Mucosa of rectum (tissue), 2 donors: ENCODE results near the gene IL1RAPL2.

Experiments used
- H3K27ac ChIP-seq, 2 donors: one replicate each; pipeline ENCODE4 v1.7.0; 2013; ENCODE audit warnings: inconsistent platforms in 2 of 2, low read depth in 2 of 2, low read length in 2 of 2
- H3K27me3 ChIP-seq, 2 donors: one replicate each; pipeline ENCODE4 v1.7.0; 2013; ENCODE audit warnings: low read length in 2 of 2; ENCODE audit not compliant: control insufficient read depth in 2 of 2, insufficient read depth in 2 of 2
- H3K36me3 ChIP-seq, 2 donors: one replicate each; pipeline ENCODE4 v1.7.0; 2013; ENCODE audit warnings: low read length in 2 of 2; ENCODE audit not compliant: control insufficient read depth in 2 of 2, insufficient read depth in 2 of 2
- H3K4me1 ChIP-seq, 2 donors: one replicate each; pipeline ENCODE4 v1.7.0; 2013; ENCODE audit warnings: low read length in 2 of 2, mild to moderate bottlenecking in 1 of 2; ENCODE audit not compliant: control insufficient read depth in 2 of 2, insufficient read depth in 2 of 2
- H3K4me3 ChIP-seq, 2 donors: one replicate each; pipeline ENCODE4 v1.7.0; 2013; ENCODE audit warnings: low read length in 2 of 2
- H3K9ac ChIP-seq, 2 donors: one replicate each; pipeline ENCODE4 v1.7.0; 2013; ENCODE audit warnings: low read length in 2 of 2, low read depth in 1 of 2, mild to moderate bottlenecking in 1 of 2
- H3K9me3 ChIP-seq, 2 donors: one replicate each; pipeline ENCODE4 v1.7.0; 2013; ENCODE audit warnings: low read length in 2 of 2; ENCODE audit not compliant: control insufficient read depth in 2 of 2
- donor health status: healthy.
- donor health status: Normal muscosa, but diverticular disease.

The IL1RAPL2 gene

DNA sequence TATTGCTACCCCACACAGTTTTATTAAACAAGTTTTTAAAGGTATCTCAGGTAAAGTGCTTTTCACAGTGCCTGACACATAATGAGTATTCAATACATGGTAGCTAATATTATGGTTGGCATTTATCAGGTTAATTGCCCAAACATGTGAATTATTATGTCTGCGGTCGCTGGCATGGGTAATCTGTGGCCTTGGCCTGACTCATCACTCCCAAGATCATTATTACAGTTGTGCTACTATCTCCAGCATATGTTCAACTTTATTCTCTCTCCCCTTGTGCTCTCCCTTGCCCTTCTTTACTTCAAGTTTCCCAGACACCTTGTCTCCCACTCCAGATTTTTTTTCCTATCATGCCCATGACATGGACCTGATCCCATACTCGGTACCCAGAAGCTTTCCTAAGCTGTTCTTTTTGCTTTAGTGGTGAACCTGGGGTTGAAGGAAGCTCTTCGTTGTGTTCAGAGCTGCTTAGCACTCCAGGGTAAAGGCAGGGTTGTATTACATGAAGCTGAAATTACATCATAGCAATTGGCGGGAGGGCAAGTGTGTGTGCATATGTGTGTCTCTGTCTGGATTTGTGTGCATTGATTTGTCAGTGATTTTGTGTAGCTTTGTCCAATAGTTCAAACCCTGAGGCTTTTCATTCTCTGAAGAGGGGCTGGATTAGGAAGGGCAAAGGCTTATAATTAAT, 1079.8 kb downstream of the IL1RAPL2 start:
- Histone ChIP-seq H3K27me3 (no peaks in the 10 kb centered on the region), H3K4me1 (no peaks in the 10 kb centered on the region), H3K36me3 (no peaks in the 10 kb centered on the region), H3K4me3 (no peak overlapping the region), H3K9ac (no peak overlapping the region), H3K9me3 (no peaks in the 10 kb centered on the region), H3K27ac (no peak overlapping the region)

DNA sequence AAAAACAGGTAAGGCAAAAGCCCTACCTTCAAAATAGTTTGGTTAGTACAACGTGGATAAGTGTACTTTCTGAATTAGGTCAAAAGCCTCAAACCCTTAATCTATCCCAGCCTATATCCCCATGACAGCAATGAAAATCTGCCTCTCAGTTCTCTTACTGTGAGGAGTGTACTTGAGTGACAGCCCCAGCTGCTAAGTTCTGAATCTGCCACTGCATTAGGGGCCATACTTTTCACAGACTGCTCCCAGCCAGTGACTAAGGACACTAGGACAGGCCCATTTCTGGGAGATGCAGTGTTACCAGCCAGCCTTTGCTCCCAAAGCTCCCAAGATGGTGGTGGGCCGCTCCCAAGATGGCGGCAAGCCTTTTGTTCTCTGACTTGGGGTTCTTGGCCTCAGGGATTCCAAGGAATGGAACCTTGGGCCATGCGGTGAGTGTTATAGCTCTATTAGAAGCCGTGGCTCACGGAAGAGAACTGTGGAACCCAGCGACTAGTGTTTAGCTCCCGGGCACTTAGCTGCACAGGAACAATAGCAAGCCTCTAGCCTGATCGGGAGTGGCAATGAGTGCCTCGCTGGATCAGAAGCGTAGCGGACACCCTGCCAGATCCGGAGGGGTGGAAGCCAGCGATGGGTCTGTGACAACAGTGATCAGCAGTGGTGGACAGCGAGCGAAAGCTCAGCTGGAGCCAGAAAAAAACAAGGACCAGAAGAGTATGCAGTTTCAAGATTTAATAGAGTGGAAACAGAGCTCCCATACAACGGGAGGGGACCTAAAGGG, 1080.8 kb downstream of the IL1RAPL2 start:
- Histone ChIP-seq H3K27ac (no peak overlapping the region), H3K9ac (no peak overlapping the region), H3K9me3 (no peaks in the 10 kb centered on the region), H3K27me3 (no peaks in the 10 kb centered on the region), H3K4me1 (no peaks in the 10 kb centered on the region), H3K4me3 (no peak overlapping the region), H3K36me3 (no peaks in the 10 kb centered on the region)

DNA sequence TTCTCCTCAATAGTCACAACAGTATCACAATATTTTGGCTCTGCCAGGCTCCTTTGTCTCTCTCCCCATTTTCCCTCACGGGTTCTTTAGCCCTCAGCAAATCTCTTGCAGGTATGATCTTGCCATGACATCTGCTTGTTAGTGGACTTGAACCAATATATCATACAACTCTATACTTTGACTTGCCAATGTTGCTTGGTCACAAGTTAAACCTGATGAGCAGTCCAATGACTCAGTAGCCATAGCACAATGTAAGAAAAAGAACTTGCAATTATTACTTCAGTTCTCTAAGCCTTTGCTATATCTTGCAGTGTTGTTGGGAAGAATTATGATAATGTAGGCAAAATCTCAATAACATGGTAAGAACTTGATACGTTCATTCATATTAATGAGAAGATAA, 1081.8 kb downstream of the IL1RAPL2 start:
- Histone ChIP-seq H3K27me3 (no peaks in the 10 kb centered on the region), H3K9me3 (no peaks in the 10 kb centered on the region), H3K4me1 (no peaks in the 10 kb centered on the region), H3K36me3 (no peaks in the 10 kb centered on the region), H3K27ac (no peak overlapping the region), H3K4me3 (no peak overlapping the region), H3K9ac (no peak overlapping the region)

GRCh38 chrX:105648732-105649131, 1082.7 kb downstream of the IL1RAPL2 start:
- no peaks in the 10 kb centered on the region for H3K9me3 ChIP-seq
- no peak overlapping the region for H3K9ac ChIP-seq
- no peak overlapping the region for H3K27ac ChIP-seq
- H3K4me3 ChIP-seq, result no peak overlapping the region
- no peaks in the 10 kb centered on the region for H3K4me1 ChIP-seq
- H3K27me3 ChIP-seq, result no peaks in the 10 kb centered on the region
- H3K36me3 ChIP-seq, result no peaks in the 10 kb centered on the region

- Histone ChIP-seq H3K9ac (no peak overlapping the region), H3K9me3 (no peaks in the 10 kb centered on the region), H3K36me3 (no peaks in the 10 kb centered on the region), H3K4me3 (no peak overlapping the region), H3K4me1 (no peaks in the 10 kb centered on the region), H3K27me3 (no peaks in the 10 kb centered on the region), H3K27ac (no peak overlapping the region)
Measured at GRCh38 chrX:105650577-105650976, 1084.6 kb downstream of the IL1RAPL2 start.

DNA sequence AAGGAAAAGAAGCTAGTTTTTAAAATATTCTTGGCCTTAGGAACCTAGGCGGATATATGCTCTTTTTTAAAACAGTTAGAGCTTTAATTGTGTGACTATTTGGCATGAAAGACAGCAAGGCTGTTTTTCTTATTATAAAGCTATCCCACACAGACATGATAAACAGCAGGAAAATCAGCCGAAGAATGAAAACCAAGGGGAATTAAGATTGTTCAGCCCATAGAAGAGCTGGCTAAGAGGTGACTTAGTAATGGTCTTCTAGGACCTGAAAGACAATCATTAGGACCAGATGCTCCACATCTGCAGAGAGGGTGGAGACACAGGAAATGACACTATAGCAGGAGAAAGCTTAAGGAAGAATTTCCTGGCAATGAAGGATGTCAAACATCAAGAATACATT, 1085.0 kb downstream of the IL1RAPL2 start:
- H3K27me3 ChIP-seq, result no peaks in the 10 kb centered on the region
- H3K9ac ChIP-seq, result no peak overlapping the region
- H3K27ac ChIP-seq, result no peak overlapping the region
- no peaks in the 10 kb centered on the region for H3K4me1 ChIP-seq
- no peaks in the 10 kb centered on the region for H3K9me3 ChIP-seq
- H3K36me3 ChIP-seq, result no peaks in the 10 kb centered on the region
- H3K4me3 ChIP-seq, result no peak overlapping the region

DNA sequence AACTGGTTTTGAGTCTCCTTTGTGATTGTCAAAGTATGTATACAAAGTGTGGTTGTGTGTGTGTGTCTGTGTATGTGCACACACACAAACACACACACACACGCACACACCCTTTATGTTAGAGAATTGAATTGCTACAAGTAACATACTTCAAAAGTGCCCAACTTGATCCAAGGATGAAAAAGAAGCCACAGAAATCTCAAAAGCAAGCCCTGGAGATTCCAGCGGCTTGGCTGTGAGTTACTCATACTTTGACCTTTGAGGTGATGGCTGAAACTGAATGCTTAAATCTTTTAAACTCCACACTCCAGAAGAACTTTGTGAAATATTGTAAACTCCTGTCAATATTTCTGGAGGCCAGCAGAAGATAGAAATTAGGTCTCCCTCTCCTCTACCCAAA, 1087.9 kb downstream of the IL1RAPL2 start:
- Histone ChIP-seq H3K27me3 (no peaks in the 10 kb centered on the region), H3K4me3 (no peak overlapping the region), H3K9me3 (no peaks in the 10 kb centered on the region), H3K27ac (no peak overlapping the region), H3K4me1 (no peaks in the 10 kb centered on the region), H3K36me3 (no peaks in the 10 kb centered on the region), H3K9ac (no peak overlapping the region)

GRCh38 chrX:105658136-105658535, 1092.1 kb downstream of the IL1RAPL2 start:
- H3K9me3 ChIP-seq, result no peaks in the 10 kb centered on the region
- no peak overlapping the region for H3K9ac ChIP-seq
- no peak overlapping the region for H3K27ac ChIP-seq
- no peaks in the 10 kb centered on the region for H3K36me3 ChIP-seq
- no peaks in the 10 kb centered on the region for H3K27me3 ChIP-seq
- no peak overlapping the region for H3K4me3 ChIP-seq
- H3K4me1 ChIP-seq, result no peaks in the 10 kb centered on the region

- H3K4me3 ChIP-seq, result no peak overlapping the region
- H3K27me3 ChIP-seq, result no peaks in the 10 kb centered on the region
- H3K9me3 ChIP-seq, result no peaks in the 10 kb centered on the region
- no peaks in the 10 kb centered on the region for H3K4me1 ChIP-seq
- H3K36me3 ChIP-seq, result no peaks in the 10 kb centered on the region
- no peak overlapping the region for H3K27ac ChIP-seq
- H3K9ac ChIP-seq, result no peak overlapping the region
Measured at GRCh38 chrX:105662248-105662647, 1096.2 kb downstream of the IL1RAPL2 start.

DNA sequence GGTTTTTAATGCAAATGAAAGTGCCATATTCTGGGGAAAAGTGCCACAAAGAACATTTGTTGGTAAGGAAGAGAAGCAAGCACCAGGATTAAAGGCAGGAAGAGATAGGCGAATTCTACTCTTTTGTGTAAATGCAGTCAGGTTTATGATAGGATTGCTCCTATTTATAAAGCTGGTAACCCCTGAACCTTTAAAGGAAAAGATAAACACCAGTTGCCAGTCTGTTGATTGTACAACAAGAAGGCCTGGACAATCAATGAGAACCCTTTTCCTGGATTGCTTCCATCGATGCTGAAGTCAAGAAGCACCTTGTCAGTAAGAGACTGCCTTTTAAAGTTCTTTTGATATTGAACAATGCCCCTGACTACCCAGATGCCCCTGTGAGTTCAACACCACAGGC, 1098.2 kb downstream of the IL1RAPL2 start:
- Histone ChIP-seq H3K36me3 (no peaks in the 10 kb centered on the region), H3K9ac (no peak overlapping the region), H3K9me3 (no peaks in the 10 kb centered on the region), H3K27ac (no peak overlapping the region), H3K4me1 (no peaks in the 10 kb centered on the region), H3K27me3 (no peaks in the 10 kb centered on the region), H3K4me3 (no peak overlapping the region)
